ENCODE data around the gene TTBK2. TPM values are rescaled to one million over a fixed set of nuclear protein-coding genes. Genes with fewer than 3 reads are reported as not detected.
A peak's percentile ranks its signal among the peaks of the same experiment; 100 is the strongest.

The TTBK2 gene
- total RNA-seq, 1 experiment from 2014 or later, result 10.6 TPM

GRCh38 chr15:42750306-42750705, 170.3 kb downstream of the TTBK2 start:
- no peaks in the 10 kb centered on the region for H3K9me3 ChIP-seq (ENCODE audit: control insufficient read depth, low read depth, low read length)
- no peaks in the 10 kb centered on the region for H3K27me3 ChIP-seq (ENCODE audit: insufficient read depth, low read length)
- no peak overlapping the region for H4K5ac ChIP-seq (ENCODE audit: insufficient read length, low read depth, low read length)
- no peak overlapping the region for H2BK120ac ChIP-seq (ENCODE audit: low read depth, low read length, poor library complexity, severe bottlenecking)
- H3K9me3 Mint-ChIP-seq, result no peaks in the 10 kb centered on the region
- peak overlapping the region in 1 of 3 experiments; percentile 22; a peak in 3 of 7 replicates for H3K27ac Mint-ChIP-seq
- no peak overlapping the region for H3K23ac ChIP-seq (ENCODE audit: insufficient read length, low read depth, low read length)
- no peak for DNase-seq
- H4K20me1 ChIP-seq (ENCODE audit: control insufficient read depth, insufficient read depth, insufficient read length), result no peaks in the 10 kb centered on the region
- no peak overlapping the region for H2BK15ac ChIP-seq (ENCODE audit: low read depth, low read length)
- H2AFZ ChIP-seq (ENCODE audit: low read length), result no peak overlapping the region
- no peak overlapping the region for H3K4me3 Mint-ChIP-seq
- H3K9ac ChIP-seq (ENCODE audit: extremely low read depth, insufficient read length, low read length), result no peak overlapping the region
- no peak overlapping the region for H2BK12ac ChIP-seq (ENCODE audit: insufficient read length, low read depth, low read length)
- peaks cover 4 to 6% of the 10 kb centered on the region in 2 experiments; a peak in 3 of 4 replicates for H3K4me1 Mint-ChIP-seq
- H3K14ac ChIP-seq (ENCODE audit: insufficient read depth, low read length), result no peak overlapping the region
- H3K56ac ChIP-seq (ENCODE audit: insufficient read length, low read depth, low read length), result no peak overlapping the region
- no peak overlapping the region for H3K4ac ChIP-seq (ENCODE audit: low read depth, low read length)
- TF ChIP-seq, protein P1, sequence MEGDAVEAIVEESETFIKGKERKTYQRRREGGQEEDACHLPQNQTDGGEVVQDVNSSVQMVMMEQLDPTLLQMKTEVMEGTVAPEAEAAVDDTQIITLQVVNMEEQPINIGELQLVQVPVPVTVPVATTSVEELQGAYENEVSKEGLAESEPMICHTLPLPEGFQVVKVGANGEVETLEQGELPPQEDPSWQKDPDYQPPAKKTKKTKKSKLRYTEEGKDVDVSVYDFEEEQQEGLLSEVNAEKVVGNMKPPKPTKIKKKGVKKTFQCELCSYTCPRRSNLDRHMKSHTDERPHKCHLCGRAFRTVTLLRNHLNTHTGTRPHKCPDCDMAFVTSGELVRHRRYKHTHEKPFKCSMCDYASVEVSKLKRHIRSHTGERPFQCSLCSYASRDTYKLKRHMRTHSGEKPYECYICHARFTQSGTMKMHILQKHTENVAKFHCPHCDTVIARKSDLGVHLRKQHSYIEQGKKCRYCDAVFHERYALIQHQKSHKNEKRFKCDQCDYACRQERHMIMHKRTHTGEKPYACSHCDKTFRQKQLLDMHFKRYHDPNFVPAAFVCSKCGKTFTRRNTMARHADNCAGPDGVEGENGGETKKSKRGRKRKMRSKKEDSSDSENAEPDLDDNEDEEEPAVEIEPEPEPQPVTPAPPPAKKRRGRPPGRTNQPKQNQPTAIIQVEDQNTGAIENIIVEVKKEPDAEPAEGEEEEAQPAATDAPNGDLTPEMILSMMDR (conservative IDR thresholded peaks at IDR 0.05), result no peak
- no peak overlapping the region for H3K18ac ChIP-seq (ENCODE audit: insufficient read length, low read depth, low read length)
- H3K36me3 Mint-ChIP-seq (ENCODE audit: insufficient read depth in 1 of 3, low read depth in 3 of 3), result peaks cover 6 to 19% (median 12%) of the 10 kb centered on the region in 3 experiments; a peak in 6 of 7 replicates
- H2BK5ac ChIP-seq (ENCODE audit: insufficient read length, low read length), result no peak overlapping the region
- H4K91ac ChIP-seq (ENCODE audit: insufficient read length, low read depth, low read length), result no peak overlapping the region
- no peak overlapping the region for H3T11ph ChIP-seq (ENCODE audit: low read length)
- no peaks in the 10 kb centered on the region for H3K4me1 ChIP-seq (ENCODE audit: insufficient read depth, low read length)
- no peaks in the 10 kb centered on the region for H3K79me1 ChIP-seq (ENCODE audit: insufficient read depth, low read depth, low read length, poor library complexity, severe bottlenecking)
- WGBS (ENCODE audit: extremely low coverage, insufficient read length, low lambda C conversion rate), result no CpG with 5 or more reads among the region's 2 CpGs
- no peak overlapping the region for H3K27ac ChIP-seq (ENCODE audit: insufficient read length, low read depth, low read length)
- H3K27me3 Mint-ChIP-seq (ENCODE audit: low read depth), result no peaks in the 10 kb centered on the region
- H3K4me2 ChIP-seq (ENCODE audit: insufficient read depth, insufficient read length, low read length), result no peak overlapping the region
- no peak overlapping the region for H2BK20ac ChIP-seq (ENCODE audit: low read depth, low read length, poor library complexity, severe bottlenecking)
- no peak overlapping the region for H2AK5ac ChIP-seq (ENCODE audit: insufficient read length, low read length)
- no peak overlapping the region for H4K8ac ChIP-seq (replicated peaks; ENCODE audit: insufficient read length, low read depth, low read length)
- no peaks in the 10 kb centered on the region for H3K23me2 ChIP-seq (ENCODE audit: insufficient read length, low read depth, low read length, poor library complexity, severe bottlenecking)
- no peaks in the 10 kb centered on the region for H3K79me2 ChIP-seq (ENCODE audit: insufficient read depth, low read length)

All from H9 (cell line).